IMR-90 (cell line): ENCODE measurements around the gene ZFYVE28. TPM values are rescaled to one million over a fixed set of nuclear protein-coding genes. Genes with fewer than 3 reads are reported as not detected.

ENCODE experiments used
- ATAC-seq: fragments of 200-7000 bp; cut with Tn5 transposase; 2 replicates; pipeline ENCODE4 v1.9.1; 2020; ENCODE audit warnings: low read depth, mild to moderate bottlenecking, moderate library complexity
- BruUV-seq: library from RNA; stranded (reverse); fragments of 400-500 nt; replicated peaks from 2 replicates; lab custom pipeline; 2021; lab: Mats Ljungman, UMichigan
- CTCF ChIA-PET: fragments of 300-600 bp; formaldehyde crosslinking; extraction: SDS; loops from one replicate; lab custom pipeline; 2021; ENCODE audit warnings: antibody characterized with exemption; lab: Yijun Ruan, JAX
- POLR2A ChIA-PET: fragments of 300-600 bp; sonication (Branson Sonifier 250); formaldehyde crosslinking; loops from one replicate; lab custom pipeline; 2022; ENCODE audit warnings: antibody characterized with exemption; ENCODE audit not compliant: unreplicated experiment; lab: Charles Lee
- DNase-seq: peaks from one replicate; pipeline ENCODE4 v3.0.0; 2013
- H2AFZ ChIP-seq: replicated peaks from 2 replicates; pipeline ENCODE3; 2013; ENCODE audit warnings: low read length, mild to moderate bottlenecking; ENCODE audit not compliant: poor library complexity
- H2AK5ac ChIP-seq: 2 replicates; pipeline ENCODE4 v1.6.1; 2013; ENCODE audit warnings: low read depth, low read length, inconsistent platforms
- H2AK9ac ChIP-seq: replicated peaks from 2 replicates; pipeline ENCODE3; 2013; ENCODE audit warnings: mild to moderate bottlenecking, low read depth, low read length, moderate library complexity; ENCODE audit not compliant: poor library complexity
- H2BK120ac ChIP-seq: 2 replicates; pipeline ENCODE4 v1.6.1; 2013; ENCODE audit warnings: low read depth, low read length, inconsistent platforms
- H2BK15ac ChIP-seq: 3 replicates; pipeline ENCODE4 v1.6.1; 2013; ENCODE audit warnings: low read depth, low read length, inconsistent platforms
- H2BK20ac ChIP-seq: 2 replicates; pipeline ENCODE4 v1.6.1; 2013; ENCODE audit warnings: low read depth, mild to moderate bottlenecking, inconsistent platforms, low read length, moderate library complexity
- H2BK5ac ChIP-seq: 2 replicates; pipeline ENCODE4 v1.6.1; 2013; ENCODE audit warnings: mild to moderate bottlenecking, low read depth, low read length, inconsistent platforms; ENCODE audit not compliant: poor library complexity, severe bottlenecking
- H3K14ac ChIP-seq: replicated peaks from 2 replicates; pipeline ENCODE4 v1.6.1; 2013; ENCODE audit warnings: low read depth, low read length, inconsistent platforms
- H3K18ac ChIP-seq: 2 replicates; pipeline ENCODE4 v1.6.1; 2013; ENCODE audit warnings: low read depth, low read length, control low read depth
- H3K23ac ChIP-seq: 2 replicates; pipeline ENCODE4 v1.6.1; 2013; ENCODE audit warnings: low read depth, low read length, inconsistent platforms
- H3K27ac ChIP-seq: 2 replicates; pipeline ENCODE4 v1.5.1; 2013; ENCODE audit warnings: mild to moderate bottlenecking, control low read depth, low read length; ENCODE audit not compliant: insufficient read depth
- H3K27me3 ChIP-seq: 2 replicates; pipeline ENCODE4 v1.6.1; 2013; ENCODE audit warnings: low read length; ENCODE audit not compliant: control insufficient read depth, insufficient read depth
- H3K36me3 ChIP-seq: 2 replicates; pipeline ENCODE4 v1.6.1; 2013; ENCODE audit warnings: low read length, mixed read lengths; ENCODE audit not compliant: control insufficient read depth, insufficient read depth
- H3K4ac ChIP-seq: 2 replicates; pipeline ENCODE4 v1.6.1; 2013; ENCODE audit warnings: low read depth, low read length, inconsistent platforms
- H3K4me1 ChIP-seq: 2 replicates; pipeline ENCODE4 v1.6.1; 2013; ENCODE audit warnings: low read length, mixed read lengths; ENCODE audit not compliant: control insufficient read depth, insufficient read depth
- H3K4me2 ChIP-seq: 2 replicates; pipeline ENCODE4 v1.6.1; 2013; ENCODE audit warnings: low read depth, mild to moderate bottlenecking, control low read depth, low read length, moderate library complexity
- H3K4me3 ChIP-seq: 2 replicates; pipeline ENCODE4 v1.5.1; 2013; ENCODE audit warnings: low read depth, mild to moderate bottlenecking, control low read depth, low read length, moderate library complexity; ENCODE audit not compliant: insufficient read depth
- H3K56ac ChIP-seq: 2 replicates; pipeline ENCODE4 v1.6.1; 2013; ENCODE audit warnings: low read length, inconsistent platforms; ENCODE audit not compliant: insufficient read depth; ENCODE audit errors: extremely low read depth
- H3K79me1 ChIP-seq, 2 experiments: 2 replicates each; pipeline ENCODE4 v1.6.1; 2013; ENCODE audit warnings: low read length in 2 of 2, inconsistent platforms in 1 of 2, low read depth in 1 of 2
- H3K9ac ChIP-seq: 2 replicates; pipeline ENCODE4 v1.6.1; 2013; ENCODE audit warnings: low read depth, low read length, control low read depth
- H3K9me1 ChIP-seq: 2 replicates; pipeline ENCODE4 v1.6.1; 2013; ENCODE audit warnings: low read length, inconsistent platforms; ENCODE audit not compliant: insufficient read depth
- H3K9me3 ChIP-seq: 2 replicates; pipeline ENCODE4 v1.6.1; 2013; ENCODE audit warnings: low read length; ENCODE audit not compliant: control insufficient read depth, insufficient read depth
- H4K20me1 ChIP-seq: 2 replicates; pipeline ENCODE4 v1.6.1; 2013; ENCODE audit warnings: low read length, inconsistent platforms; ENCODE audit not compliant: insufficient read depth
- H4K5ac ChIP-seq: 2 replicates; pipeline ENCODE4 v1.6.1; 2013; ENCODE audit warnings: mild to moderate bottlenecking, low read depth, low read length, control low read depth
- H4K8ac ChIP-seq, 2 experiments: 2 replicates each; pipeline ENCODE4 v1.6.1; 2013; ENCODE audit warnings: low read depth in 2 of 2, low read length in 2 of 2, control low read depth in 1 of 2, inconsistent platforms in 1 of 2
- H4K91ac ChIP-seq: 2 replicates; pipeline ENCODE4 v1.6.1; 2013; ENCODE audit warnings: low read depth, low read length, inconsistent platforms; ENCODE audit not compliant: insufficient read depth
- BHLHE40 ChIP-seq: fragments of 150-350 bp; IDR thresholded peaks from 2 replicates; pipeline ENCODE4 v1.6.1; 2016; ENCODE audit warnings: mild to moderate bottlenecking, low read depth, low read length
- CEBPB ChIP-seq: IDR thresholded peaks from 2 replicates; pipeline ENCODE4 v1.6.1; 2012; ENCODE audit warnings: low read depth, low read length, improper control_type of control experiment
- CHD1 ChIP-seq: IDR thresholded peaks from 2 replicates; pipeline ENCODE4 v1.6.1; 2012; ENCODE audit warnings: low read depth, low read length, improper control_type of control experiment
- FOS ChIP-seq: fragments of 150-350 bp; IDR thresholded peaks from 2 replicates; pipeline ENCODE4 v1.6.1; 2016; ENCODE audit warnings: low read depth, low read length
- MAFK ChIP-seq: IDR thresholded peaks from 2 replicates; pipeline ENCODE4 v1.6.1; 2012; ENCODE audit warnings: low read depth, low read length, improper control_type of control experiment
- MAZ ChIP-seq: IDR thresholded peaks from 2 replicates; pipeline ENCODE4 v1.6.1; 2012; ENCODE audit warnings: low read depth, mild to moderate bottlenecking, low read length, improper control_type of control experiment, moderate library complexity, borderline replicate concordance
- MXI1 ChIP-seq: IDR thresholded peaks from 2 replicates; pipeline ENCODE4 v1.6.1; 2012; ENCODE audit warnings: low read depth, mild to moderate bottlenecking, low read length, moderate library complexity, borderline replicate concordance
- NFE2L2 ChIP-seq: fragments of 150-350 bp; IDR thresholded peaks from 2 replicates; pipeline ENCODE4 v1.6.1; 2016; ENCODE audit warnings: low read depth, mild to moderate bottlenecking, low read length
- POLR2A ChIP-seq: IDR thresholded peaks from 2 replicates; pipeline ENCODE4 v1.6.1; 2012; ENCODE audit warnings: mild to moderate bottlenecking, low read depth, low read length
- RAD21 ChIP-seq: IDR thresholded peaks from 2 replicates; pipeline ENCODE4 v1.6.1; 2012; ENCODE audit warnings: low read length, improper control_type of control experiment
- RCOR1 ChIP-seq: IDR thresholded peaks from 2 replicates; pipeline ENCODE4 v1.6.1; 2012; ENCODE audit warnings: mild to moderate bottlenecking, low read length, improper control_type of control experiment; ENCODE audit not compliant: insufficient replicate concordance
- RFX5 ChIP-seq: IDR thresholded peaks from 2 replicates; pipeline ENCODE4 v1.8.0; 2012; ENCODE audit warnings: low read depth, mild to moderate bottlenecking, low read length, moderate library complexity
- SMC3 ChIP-seq: fragments of 150-350 bp; IDR thresholded peaks from 2 replicates; pipeline ENCODE4 v1.6.1; 2016; ENCODE audit warnings: low read depth, mild to moderate bottlenecking, antibody characterized with exemption, low read length, moderate library complexity
- WGBS, 2 experiments: methylation state at CpG; one replicate each; pipeline versions ENCODE4 v1.1.5 to v1.1.7; 2013; ENCODE audit warnings: missing lambda C conversion rate in 2 of 2; ENCODE audit not compliant: insufficient read length in 1 of 2; ENCODE audit errors: extremely low coverage in 2 of 2; 5-methylcytosine and 5-hydroxymethylcytosine counted together
- dilution Hi-C: fragments of 300-500 bp; cut with HindIII; formaldehyde crosslinking; loops from one replicate; pipeline ENCODE4 v1.14.3; 2018; ENCODE audit warnings: low sequenced_read_pairs; ENCODE audit not compliant: unreplicated experiment
- in situ Hi-C: fragments of 300-500 bp; cut with MboI; formaldehyde crosslinking; loops from 3 replicates; pipeline ENCODE4 v1.14.3; 2019; ENCODE audit warnings: low sequenced_read_pairs, inconsistent platforms, mixed read lengths
- intact Hi-C: fragments of 100-400 bp; cut with micrococcal nuclease; formaldehyde crosslinking; loops from 2 replicates; pipeline ENCODE4 v1.10.0; 2022
- polyA plus RNA-seq, 3 experiments: library from polyadenylated mRNA; depleted of rRNA; stranded (reverse); fragments of >200 nt; gene quantifications; 2 replicates each; pipeline ENCODE4 v1.2.3, GENCODE V29; 2012; ENCODE audit warnings: low replicate concordance in 1 of 3
- total RNA-seq: library from RNA; depleted of rRNA; stranded (reverse); fragments of >200 nt; gene quantifications from 2 replicates; pipeline ENCODE4 v1.2.3, GENCODE V29; 2012
- TF ChIP-seq, protein P1 (sequence below): fragments of 150-350 bp; IDR thresholded peaks from 2 replicates; pipeline ENCODE4 v1.6.1; 2016; ENCODE audit warnings: low read depth, mild to moderate bottlenecking, low read length, moderate library complexity, borderline replicate concordance
- TF ChIP-seq, protein P2 (sequence below): fragments of 150-350 bp; IDR thresholded peaks from 2 replicates; pipeline ENCODE4 v1.6.1; 2017; ENCODE audit warnings: mild to moderate bottlenecking, antibody characterized with exemption, low read length, low read depth
- TF ChIP-seq, protein P3 (sequence below): conservative IDR thresholded peaks from 2 replicates; pipeline ENCODE4 v1.5.1; 2012; ENCODE audit warnings: mild to moderate bottlenecking, low read depth, low read length, improper control_type of control experiment

The ZFYVE28 gene
- total and polyA plus RNA-seq, 2 of the 4 experiments (the other 2 are of a cell fraction), result 0.36 to 1.2 TPM

DNA sequence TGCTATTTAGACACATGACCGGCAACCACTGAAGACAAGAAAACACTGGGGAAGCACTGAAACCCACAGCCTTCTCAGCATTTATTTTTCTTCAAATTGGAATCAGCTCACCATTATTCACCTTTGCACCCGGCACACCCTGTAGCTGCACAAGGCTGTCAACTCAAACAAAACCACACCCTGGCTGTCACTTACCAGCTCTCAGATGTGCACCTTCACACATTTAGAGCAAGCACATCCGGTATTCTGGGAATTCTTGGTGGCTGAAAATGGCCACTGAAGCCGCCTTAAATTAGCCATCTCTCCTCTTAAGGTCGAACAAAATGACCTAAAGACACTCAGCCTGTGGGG lies 5.9 kb downstream of the ZFYVE28 start:
- DNase-seq, result no peak
- peak overlapping the region; percentile 39 for H2AK9ac ChIP-seq
- POLR2A ChIA-PET, result no interaction called here
- H4K5ac ChIP-seq, result peak overlapping the region; percentile 32; the same call in 1 of the 2 replicates
- no peak overlapping the region; the same call in 1 of the 2 replicates for H3K9ac ChIP-seq
- no peak for ATAC-seq
- 0 out of 2 replicates have a peak overlapping the region, but pooled peaks have one; percentile 35 for H2BK20ac ChIP-seq
- H3K14ac ChIP-seq, result peak overlapping the region; percentile 64
- peak overlapping the region; percentile 22; the same call in 1 of the 2 replicates for H3K4me3 ChIP-seq
- H3K23ac ChIP-seq, result peak overlapping the region; percentile 73; the same call in 1 of the 2 replicates
- peak overlapping the region; percentile 42 for H2BK5ac ChIP-seq
- peak overlapping the region; percentile 33 for H2BK120ac ChIP-seq
- peaks cover 20% of the 10 kb centered on the region for H3K27me3 ChIP-seq
- H4K20me1 ChIP-seq, result no peaks in the 10 kb centered on the region
- 61% methylated on average over 4 of the region's 5 CpGs; no CpG with 5 or more reads in 1 of the 2 experiments for WGBS, 2 experiments
- H3K9me1 ChIP-seq, result peaks cover 14% of the 10 kb centered on the region
- peak overlapping the region; percentile 60; the same call in 1 of the 2 replicates for H4K91ac ChIP-seq
- peak overlapping the region; percentile 83 for H3K4me2 ChIP-seq
- H2AK5ac ChIP-seq, result peak overlapping the region; percentile 31; the same call in 1 of the 2 replicates
- peak overlapping the region; percentile 86 for H2AFZ ChIP-seq
- no peak overlapping the region for H3K56ac ChIP-seq
- dilution Hi-C loops, result no loop called here
- no peaks in the 10 kb centered on the region for H3K36me3 ChIP-seq
- H3K4me1 ChIP-seq, result peaks cover 15% of the 10 kb centered on the region
- peak overlapping the region; percentile 50 to 54; a peak in 2 of 4 replicates for H4K8ac ChIP-seq
- no TSS peak for BruUV-seq
- no peak overlapping the region for H2BK15ac ChIP-seq
- TF ChIP-seq, protein P1, sequence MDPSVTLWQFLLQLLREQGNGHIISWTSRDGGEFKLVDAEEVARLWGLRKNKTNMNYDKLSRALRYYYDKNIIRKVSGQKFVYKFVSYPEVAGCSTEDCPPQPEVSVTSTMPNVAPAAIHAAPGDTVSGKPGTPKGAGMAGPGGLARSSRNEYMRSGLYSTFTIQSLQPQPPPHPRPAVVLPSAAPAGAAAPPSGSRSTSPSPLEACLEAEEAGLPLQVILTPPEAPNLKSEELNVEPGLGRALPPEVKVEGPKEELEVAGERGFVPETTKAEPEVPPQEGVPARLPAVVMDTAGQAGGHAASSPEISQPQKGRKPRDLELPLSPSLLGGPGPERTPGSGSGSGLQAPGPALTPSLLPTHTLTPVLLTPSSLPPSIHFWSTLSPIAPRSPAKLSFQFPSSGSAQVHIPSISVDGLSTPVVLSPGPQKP, result no peak
- TF ChIP-seq BHLHE40 (no peak), POLR2A (no peak), SMC3 (no peak), MXI1 (no peak), MAZ (no peak), RCOR1 (no peak), NFE2L2 (no peak), RAD21 (no peak), CHD1 (no peak), RFX5 (no peak), CEBPB (no peak), MAFK (no peak), FOS (no peak)
- TF ChIP-seq, protein P2, sequence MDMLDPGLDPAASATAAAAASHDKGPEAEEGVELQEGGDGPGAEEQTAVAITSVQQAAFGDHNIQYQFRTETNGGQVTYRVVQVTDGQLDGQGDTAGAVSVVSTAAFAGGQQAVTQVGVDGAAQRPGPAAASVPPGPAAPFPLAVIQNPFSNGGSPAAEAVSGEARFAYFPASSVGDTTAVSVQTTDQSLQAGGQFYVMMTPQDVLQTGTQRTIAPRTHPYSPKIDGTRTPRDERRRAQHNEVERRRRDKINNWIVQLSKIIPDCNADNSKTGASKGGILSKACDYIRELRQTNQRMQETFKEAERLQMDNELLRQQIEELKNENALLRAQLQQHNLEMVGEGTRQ, result no peak
- TF ChIP-seq, protein P3, sequence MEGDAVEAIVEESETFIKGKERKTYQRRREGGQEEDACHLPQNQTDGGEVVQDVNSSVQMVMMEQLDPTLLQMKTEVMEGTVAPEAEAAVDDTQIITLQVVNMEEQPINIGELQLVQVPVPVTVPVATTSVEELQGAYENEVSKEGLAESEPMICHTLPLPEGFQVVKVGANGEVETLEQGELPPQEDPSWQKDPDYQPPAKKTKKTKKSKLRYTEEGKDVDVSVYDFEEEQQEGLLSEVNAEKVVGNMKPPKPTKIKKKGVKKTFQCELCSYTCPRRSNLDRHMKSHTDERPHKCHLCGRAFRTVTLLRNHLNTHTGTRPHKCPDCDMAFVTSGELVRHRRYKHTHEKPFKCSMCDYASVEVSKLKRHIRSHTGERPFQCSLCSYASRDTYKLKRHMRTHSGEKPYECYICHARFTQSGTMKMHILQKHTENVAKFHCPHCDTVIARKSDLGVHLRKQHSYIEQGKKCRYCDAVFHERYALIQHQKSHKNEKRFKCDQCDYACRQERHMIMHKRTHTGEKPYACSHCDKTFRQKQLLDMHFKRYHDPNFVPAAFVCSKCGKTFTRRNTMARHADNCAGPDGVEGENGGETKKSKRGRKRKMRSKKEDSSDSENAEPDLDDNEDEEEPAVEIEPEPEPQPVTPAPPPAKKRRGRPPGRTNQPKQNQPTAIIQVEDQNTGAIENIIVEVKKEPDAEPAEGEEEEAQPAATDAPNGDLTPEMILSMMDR, result no peak
- intact Hi-C loops, result loop anchor here (10.0 kb wide), 1 partner anchor 148 kb away; the partner anchor contains the start of gene MXD4
- H3K4ac ChIP-seq, result peak overlapping the region; percentile 75
- H3K27ac ChIP-seq, result peak overlapping the region; percentile 7; the same call in 1 of the 2 replicates
- in situ Hi-C loops, result no loop called here
- H3K18ac ChIP-seq, result peak overlapping the region; percentile 18; the same call in 1 of the 2 replicates
- H3K79me1 ChIP-seq, result peaks cover 0 to 3% of the 10 kb centered on the region in 2 experiments; a peak in 1 of 4 replicates
- no peaks in the 10 kb centered on the region for H3K9me3 ChIP-seq
- CTCF ChIA-PET, result interaction anchor here (0.6 kb wide), 1 partner anchor 15 kb away, joined by 3 read pairs; no protein-coding TSS in a partner anchor
